MM.1S (cell line): ENCODE measurements around the gene PRCC.

ENCODE experiments used
- DNase-seq: peaks from one replicate; pipeline ENCODE4 v3.0.0-alpha.2; 2015
- H2AFZ ChIP-seq: fragments of 300-600 bp; sonication (generic); 2 replicates; pipeline ENCODE4 v1.6.0; 2016; ENCODE audit warnings: antibody characterized with exemption, low read length
- H3F3A ChIP-seq: fragments of 300-600 bp; sonication (generic); 2 replicates; pipeline ENCODE4 v1.6.1; 2016; ENCODE audit warnings: mild to moderate bottlenecking, antibody characterized with exemption, low read length, moderate library complexity, mixed read lengths; ENCODE audit not compliant: insufficient read depth
- H3K27ac ChIP-seq: fragments of 300-600 bp; sonication (generic); 2 replicates; pipeline ENCODE4 v1.5.1; 2016; ENCODE audit warnings: mild to moderate bottlenecking, low read length
- H3K27me3 ChIP-seq: fragments of 300-600 bp; sonication (generic); replicated peaks from 2 replicates; pipeline ENCODE4 v1.6.0; 2016; ENCODE audit warnings: low read length; ENCODE audit not compliant: insufficient read depth
- H3K36me3 ChIP-seq: fragments of 300-600 bp; sonication (generic); replicated peaks from 2 replicates; pipeline ENCODE4 v1.6.1; 2016; ENCODE audit warnings: mild to moderate bottlenecking, low read length, mixed read lengths; ENCODE audit not compliant: insufficient read depth
- H3K4me1 ChIP-seq: fragments of 300-600 bp; sonication (generic); 2 replicates; pipeline ENCODE4 v1.6.1; 2016; ENCODE audit warnings: low read length, mixed read lengths
- H3K4me2 ChIP-seq: fragments of 300-600 bp; sonication (generic); 2 replicates; pipeline ENCODE4 v1.6.0; 2016; ENCODE audit warnings: low read depth, low read length
- H3K4me3 ChIP-seq: fragments of 300-600 bp; sonication (generic); 2 replicates; pipeline ENCODE4 v1.5.1; 2016; ENCODE audit warnings: low read length, mixed read lengths
- H3K79me2 ChIP-seq: fragments of 300-600 bp; sonication (generic); 2 replicates; pipeline ENCODE4 v1.6.1; 2016; ENCODE audit warnings: mixed run types, low read length, mixed read lengths
- H3K9ac ChIP-seq: fragments of 300-600 bp; sonication (generic); 2 replicates; pipeline ENCODE4 v1.6.1; 2016; ENCODE audit warnings: low read length, mixed read lengths
- H3K9me2 ChIP-seq: fragments of 300-600 bp; sonication (generic); replicated peaks from 2 replicates; pipeline ENCODE4 v1.6.1; 2016; ENCODE audit warnings: mild to moderate bottlenecking, low read length, mixed read lengths; ENCODE audit not compliant: insufficient read depth
- H3K9me3 ChIP-seq: fragments of 300-600 bp; sonication (generic); replicated peaks from 2 replicates; pipeline ENCODE4 v1.6.1; 2016; ENCODE audit warnings: mild to moderate bottlenecking, low read length, mixed read lengths; ENCODE audit not compliant: insufficient read depth
- H4K20me1 ChIP-seq: fragments of 300-600 bp; sonication (generic); 2 replicates; pipeline ENCODE4 v1.6.1; 2016; ENCODE audit warnings: mild to moderate bottlenecking, low read length, moderate library complexity, mixed read lengths; ENCODE audit not compliant: insufficient read depth
- CTCF ChIP-seq: fragments of 300-600 bp; sonication (generic); IDR thresholded peaks from 2 replicates; pipeline ENCODE4 v1.5.1; 2016; ENCODE audit warnings: antibody characterized with exemption, low read length, mixed read lengths
- EZH2 ChIP-seq: fragments of 300-600 bp; sonication (generic); optimal IDR thresholded peaks from 2 replicates; pipeline ENCODE3; 2017; ENCODE audit warnings: low read depth, mild to moderate bottlenecking, antibody characterized with exemption, low read length, mixed read lengths
- EZH2phosphoT487 ChIP-seq: fragments of 300-600 bp; sonication (generic); IDR thresholded peaks from 2 replicates; pipeline ENCODE4 v1.6.1; 2018; ENCODE audit warnings: antibody characterized with exemption, low read length

PRCC gene

GRCh38 chr1:156804026-156804425 is 36.7 kb downstream of the PRCC start:
- Histone ChIP-seq H3K27ac (no peak overlapping the region), H3F3A (no peaks in the 10 kb centered on the region)

DNA sequence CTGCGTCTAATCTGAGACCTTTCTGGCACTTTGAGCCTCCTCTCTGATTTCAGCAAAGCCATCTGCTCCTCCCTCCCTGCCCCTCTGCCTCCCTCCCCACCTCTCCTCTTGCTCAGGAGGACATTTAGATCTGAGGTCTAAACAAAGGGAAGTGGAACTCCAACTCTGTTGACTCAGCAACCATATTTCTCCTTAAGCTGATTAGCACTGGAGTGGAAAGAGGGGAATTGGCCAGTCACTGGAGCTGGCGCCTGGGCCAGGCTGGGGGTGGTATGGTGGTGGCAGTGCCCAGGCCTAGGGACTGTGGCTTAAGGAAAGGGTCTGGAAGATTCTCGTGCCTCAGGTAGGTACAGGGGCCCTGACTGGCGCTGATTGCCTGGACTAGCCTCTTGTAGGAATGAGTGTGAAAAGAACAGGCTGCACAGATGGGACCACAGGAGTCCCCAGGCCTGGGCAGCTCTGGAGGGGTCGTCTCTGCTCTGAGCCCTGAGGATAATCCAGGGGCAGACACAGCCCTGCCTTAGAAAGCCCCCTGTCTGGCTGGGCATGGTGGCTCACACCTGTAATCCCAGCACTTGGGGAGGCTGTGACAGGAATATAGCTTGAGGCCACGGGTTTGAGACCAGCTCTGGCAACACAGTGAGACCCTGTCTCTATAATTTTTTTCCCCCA is 37.4 kb downstream of the PRCC start:
- H3K9ac ChIP-seq, result no peak overlapping the region
- H3F3A ChIP-seq, result no peaks in the 10 kb centered on the region
- no peak for DNase-seq
- H3K4me1 ChIP-seq, result peaks cover 14% of the 10 kb centered on the region
- H3K27me3 ChIP-seq, result no peaks in the 10 kb centered on the region
- no peaks in the 10 kb centered on the region for H3K9me2 ChIP-seq
- H3K4me3 ChIP-seq, result no peak overlapping the region
- no peak overlapping the region for H2AFZ ChIP-seq
- H4K20me1 ChIP-seq, result no peaks in the 10 kb centered on the region
- H3K9me3 ChIP-seq, result no peaks in the 10 kb centered on the region
- H3K27ac ChIP-seq, result no peak overlapping the region
- no peaks in the 10 kb centered on the region for H3K79me2 ChIP-seq
- no peak overlapping the region for H3K4me2 ChIP-seq
- TF ChIP-seq EZH2phosphoT487 (no peak), CTCF (no peak), EZH2 (no peak)
- no peaks in the 10 kb centered on the region; the same call in 1 of the 2 replicates for H3K36me3 ChIP-seq

More at GRCh38 chr1:156804026-156804425, 36.7 kb downstream of the PRCC start:
- Histone ChIP-seq H3K4me1 (peaks cover 14% of the 10 kb centered on the region), H2AFZ (no peak overlapping the region), H3K79me2 (no peaks in the 10 kb centered on the region), H3K9me3 (no peaks in the 10 kb centered on the region), H3K4me3 (no peak overlapping the region), H3K9me2 (no peaks in the 10 kb centered on the region), H3K27me3 (no peaks in the 10 kb centered on the region), H3K9ac (no peak overlapping the region), H3K4me2 (no peak overlapping the region), H3K36me3 (no peaks in the 10 kb centered on the region; the same call in 1 of the 2 replicates), H4K20me1 (no peaks in the 10 kb centered on the region)
- no peak for TF ChIP-seq EZH2phosphoT487
- TF ChIP-seq EZH2, result no peak
- TF ChIP-seq CTCF, result no peak
- DNase-seq, result no peak

DNA sequence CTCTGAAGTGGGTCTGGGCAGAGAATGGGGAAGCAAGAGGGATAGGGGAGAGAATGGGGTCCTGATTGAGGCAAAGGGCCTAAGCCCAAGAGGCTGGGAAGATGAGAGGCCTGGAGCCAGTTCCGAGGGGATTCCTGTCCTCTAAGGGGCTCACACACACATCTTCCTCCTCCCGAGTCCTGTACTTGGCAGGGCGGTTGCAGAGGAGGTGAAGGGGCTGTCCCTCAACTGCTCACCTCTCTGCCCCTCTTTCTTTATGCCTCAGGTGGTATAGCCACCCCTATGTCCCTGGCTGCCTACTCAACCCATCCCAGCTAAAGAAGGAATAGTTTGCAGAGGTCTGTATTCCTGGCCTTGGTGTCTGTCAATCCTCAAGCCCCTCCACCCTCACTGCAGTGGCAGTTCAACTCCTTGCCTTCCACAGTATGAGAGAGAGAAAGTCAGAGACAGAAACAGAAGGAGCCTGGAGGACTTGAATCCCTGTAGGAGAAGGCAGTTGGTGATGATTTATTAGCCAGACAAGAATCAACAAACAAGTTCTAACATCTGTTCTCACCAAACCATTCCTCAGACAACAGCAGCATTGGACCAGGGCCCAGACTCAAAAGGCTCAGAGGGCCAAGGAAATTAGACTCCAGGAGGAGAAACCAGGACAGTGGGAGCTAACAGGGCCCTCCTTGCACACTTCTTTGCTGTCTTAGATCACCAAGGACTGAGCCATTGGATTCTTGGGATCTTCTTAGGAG is 38.6 kb downstream of the PRCC start:
- no peak overlapping the region for H3K4me2 ChIP-seq
- H3K4me3 ChIP-seq, result no peak overlapping the region
- H4K20me1 ChIP-seq, result no peaks in the 10 kb centered on the region
- no peak overlapping the region for H3K27ac ChIP-seq
- H3K9ac ChIP-seq, result no peak overlapping the region
- no peaks in the 10 kb centered on the region for H3K36me3 ChIP-seq
- no peak overlapping the region for H2AFZ ChIP-seq
- peaks cover 14% of the 10 kb centered on the region for H3K4me1 ChIP-seq
- no peaks in the 10 kb centered on the region for H3K79me2 ChIP-seq
- no peaks in the 10 kb centered on the region for H3K27me3 ChIP-seq
- H3K9me2 ChIP-seq, result no peaks in the 10 kb centered on the region
- no peaks in the 10 kb centered on the region for H3F3A ChIP-seq
- H3K9me3 ChIP-seq, result no peaks in the 10 kb centered on the region
- DNase-seq, result no peak
- TF ChIP-seq EZH2, result no peak
- no peak for TF ChIP-seq CTCF
- no peak for TF ChIP-seq EZH2phosphoT487
